SK-N-SH treated with all-trans-retinoic acid at 6 μM for 48 hours (cell line): ENCODE measurements around the gene TECR.
A peak's percentile ranks its signal among the peaks of the same experiment; 100 is the strongest.

Experiments
- ATAC-seq: fragments of 200-7000 bp; cut with Tn5 transposase; 3 replicates; pipeline ENCODE4 v1.9.1; 2020; ENCODE audit warnings: mild to moderate bottlenecking, moderate library complexity
- ARNTL ChIP-seq: fragments of 450-650 bp; formaldehyde crosslinking; IDR thresholded peaks from 2 replicates; pipeline ENCODE4 v1.5.0; 2020; ENCODE audit warnings: low read depth, mild to moderate bottlenecking, moderate library complexity, borderline replicate concordance
- BACH2 ChIP-seq: fragments of 250-450 bp; sonication (Bioruptor Pico); IDR thresholded peaks from 2 replicates; pipeline ENCODE4 v1.9.0; 2021; ENCODE audit warnings: mild to moderate bottlenecking, borderline replicate concordance
- CREB5 ChIP-seq: fragments of 250-450 bp; sonication (Bioruptor Pico); IDR thresholded peaks from 2 replicates; pipeline ENCODE4 v1.5.1; 2020; ENCODE audit warnings: low read depth, mild to moderate bottlenecking, moderate library complexity
- ESRRG ChIP-seq: fragments of 250-450 bp; sonication (Bioruptor Pico); IDR thresholded peaks from 2 replicates; pipeline ENCODE4 v1.6.1; 2021; ENCODE audit warnings: mild to moderate bottlenecking
- GLIS3 ChIP-seq: fragments of 250-450 bp; sonication (Bioruptor Pico); IDR thresholded peaks from 2 replicates; pipeline ENCODE4 v1.5.0; 2020; ENCODE audit warnings: mild to moderate bottlenecking, moderate library complexity
- ISL1 ChIP-seq: fragments of 250-450 bp; sonication (Bioruptor Pico); IDR thresholded peaks from 2 replicates; pipeline ENCODE4 v2.1.2; 2022; ENCODE audit warnings: mild to moderate bottlenecking, moderate library complexity
- RARB ChIP-seq: fragments of 250-450 bp; sonication (Bioruptor Pico); IDR thresholded peaks from 2 replicates; pipeline ENCODE4 v1.8.0; 2021; ENCODE audit warnings: mild to moderate bottlenecking, moderate library complexity
- TCF4 ChIP-seq: fragments of 250-450 bp; sonication (Bioruptor Pico); IDR thresholded peaks from 2 replicates; pipeline ENCODE4 v1.8.0; 2021; ENCODE audit warnings: mild to moderate bottlenecking, moderate library complexity, borderline replicate concordance
- TOX ChIP-seq: fragments of 250-450 bp; sonication (Bioruptor Pico); IDR thresholded peaks from 2 replicates; pipeline ENCODE4 v1.8.0; 2021; ENCODE audit warnings: mild to moderate bottlenecking, moderate library complexity, borderline replicate concordance
- ZC3H10 ChIP-seq: fragments of 250-450 bp; sonication (Bioruptor Pico); IDR thresholded peaks from 2 replicates; pipeline ENCODE4 v1.5.1; 2021; ENCODE audit warnings: mild to moderate bottlenecking, moderate library complexity
- ZFP3 ChIP-seq: fragments of 250-450 bp; sonication (Bioruptor Pico); IDR thresholded peaks from 2 replicates; pipeline ENCODE4 v1.5.0; 2020; ENCODE audit warnings: mild to moderate bottlenecking, moderate library complexity
- ZFP30 ChIP-seq: fragments of 450-650 bp; formaldehyde crosslinking; IDR thresholded peaks from 2 replicates; pipeline ENCODE4 v1.5.0; 2022; ENCODE audit warnings: mild to moderate bottlenecking, moderate library complexity
- ZNF565 ChIP-seq: fragments of 450-650 bp; formaldehyde crosslinking; conservative IDR thresholded peaks from 2 replicates; pipeline ENCODE4 v1.5.0; 2020; ENCODE audit warnings: low read depth, mild to moderate bottlenecking, moderate library complexity
- ZNF70 ChIP-seq: fragments of 450-650 bp; formaldehyde crosslinking; IDR thresholded peaks from 2 replicates; pipeline ENCODE4 v1.5.0; 2020; ENCODE audit warnings: mild to moderate bottlenecking, moderate library complexity
- ZNF8 ChIP-seq: fragments of 450-650 bp; formaldehyde crosslinking; IDR thresholded peaks from 2 replicates; pipeline ENCODE4 v1.5.0; 2020; ENCODE audit warnings: mild to moderate bottlenecking, moderate library complexity
- TF ChIP-seq, protein P1 (sequence below): fragments of 250-450 bp; sonication (Bioruptor Pico); IDR thresholded peaks from 2 replicates; pipeline ENCODE4 v1.8.0; 2021; ENCODE audit warnings: low read depth, mild to moderate bottlenecking, moderate library complexity, borderline replicate concordance
- TF ChIP-seq, protein P2 (sequence below): fragments of 250-450 bp; sonication (Bioruptor Pico); IDR thresholded peaks from 2 replicates; pipeline ENCODE4 v1.5.0; 2020; ENCODE audit warnings: mild to moderate bottlenecking, moderate library complexity
- TF ChIP-seq, protein P3 (sequence below): fragments of 250-450 bp; sonication (Bioruptor Pico); IDR thresholded peaks from 2 replicates; pipeline ENCODE4 v1.8.0; 2020; ENCODE audit warnings: mild to moderate bottlenecking, moderate library complexity, borderline replicate concordance

The TECR gene

GRCh38 chr19:14519245-14519859 lies 10.0 kb upstream of the TECR start (continued):
- TF ChIP-seq TOX (CRISPR knock-in tag) (no peak), ESRRG (no peak), RARB (CRISPR knock-in tag) (no peak), TCF4 (CRISPR knock-in tag) (no peak), ZC3H10 (CRISPR knock-in tag) (no peak), ZNF565 (CRISPR knock-in tag) (no peak), ZNF70 (CRISPR knock-in tag) (no peak), ISL1 (CRISPR knock-in tag) (no peak)
- TF ChIP-seq, protein P1, sequence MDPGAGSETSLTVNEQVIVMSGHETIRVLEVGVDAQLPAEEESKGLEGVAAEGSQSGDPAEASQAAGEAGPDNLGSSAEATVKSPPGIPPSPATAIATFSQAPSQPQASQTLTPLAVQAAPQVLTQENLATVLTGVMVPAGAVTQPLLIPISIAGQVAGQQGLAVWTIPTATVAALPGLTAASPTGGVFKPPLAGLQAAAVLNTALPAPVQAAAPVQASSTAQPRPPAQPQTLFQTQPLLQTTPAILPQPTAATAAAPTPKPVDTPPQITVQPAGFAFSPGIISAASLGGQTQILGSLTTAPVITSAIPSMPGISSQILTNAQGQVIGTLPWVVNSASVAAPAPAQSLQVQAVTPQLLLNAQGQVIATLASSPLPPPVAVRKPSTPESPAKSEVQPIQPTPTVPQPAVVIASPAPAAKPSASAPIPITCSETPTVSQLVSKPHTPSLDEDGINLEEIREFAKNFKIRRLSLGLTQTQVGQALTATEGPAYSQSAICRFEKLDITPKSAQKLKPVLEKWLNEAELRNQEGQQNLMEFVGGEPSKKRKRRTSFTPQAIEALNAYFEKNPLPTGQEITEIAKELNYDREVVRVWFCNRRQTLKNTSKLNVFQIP, result no peak

DNA sequence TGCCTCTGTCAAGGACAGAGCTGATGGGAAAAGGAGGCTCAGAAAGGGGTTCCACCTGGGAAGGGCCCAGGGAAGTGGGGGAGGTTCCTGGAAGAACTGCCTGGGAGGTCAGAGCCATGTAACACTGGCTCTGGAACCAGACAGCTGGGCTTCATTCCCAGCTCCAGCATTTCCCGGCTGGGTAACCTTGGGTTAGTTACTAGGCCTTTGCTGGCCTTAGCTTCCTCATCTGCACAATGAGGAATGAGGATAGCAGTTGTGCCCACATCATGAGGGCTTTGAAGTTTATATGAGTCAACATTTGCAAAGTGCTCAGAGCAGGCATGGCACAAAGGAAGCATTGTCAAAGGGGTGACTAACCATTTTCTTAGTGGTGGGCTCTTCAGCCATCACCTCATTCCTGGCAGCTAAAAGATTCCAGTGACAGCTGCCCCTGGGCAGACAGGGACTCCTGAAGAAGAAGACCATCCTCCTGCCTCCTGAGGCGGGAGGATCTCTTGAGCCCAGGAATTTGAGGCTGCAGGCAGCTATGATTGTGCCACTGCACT lies 9.5 kb upstream of the TECR start:
- ATAC-seq, result no peak; the same call in 1 of the 3 replicates

GRCh38 chr19:14520543-14520942 lies 8.9 kb upstream of the TECR start:
- TF ChIP-seq ZFP3 (CRISPR knock-in tag) (no peak), ZNF70 (CRISPR knock-in tag) (no peak), ZFP30 (no peak), ISL1 (CRISPR knock-in tag) (no peak), RARB (CRISPR knock-in tag) (no peak), BACH2 (CRISPR knock-in tag) (no peak), ZNF565 (CRISPR knock-in tag) (no peak), CREB5 (CRISPR knock-in tag) (no peak), ARNTL (CRISPR knock-in tag) (no peak), TOX (CRISPR knock-in tag) (no peak), ESRRG (no peak), ZNF8 (no peak), GLIS3 (CRISPR knock-in tag) (no peak)
- TF ChIP-seq, protein P2, sequence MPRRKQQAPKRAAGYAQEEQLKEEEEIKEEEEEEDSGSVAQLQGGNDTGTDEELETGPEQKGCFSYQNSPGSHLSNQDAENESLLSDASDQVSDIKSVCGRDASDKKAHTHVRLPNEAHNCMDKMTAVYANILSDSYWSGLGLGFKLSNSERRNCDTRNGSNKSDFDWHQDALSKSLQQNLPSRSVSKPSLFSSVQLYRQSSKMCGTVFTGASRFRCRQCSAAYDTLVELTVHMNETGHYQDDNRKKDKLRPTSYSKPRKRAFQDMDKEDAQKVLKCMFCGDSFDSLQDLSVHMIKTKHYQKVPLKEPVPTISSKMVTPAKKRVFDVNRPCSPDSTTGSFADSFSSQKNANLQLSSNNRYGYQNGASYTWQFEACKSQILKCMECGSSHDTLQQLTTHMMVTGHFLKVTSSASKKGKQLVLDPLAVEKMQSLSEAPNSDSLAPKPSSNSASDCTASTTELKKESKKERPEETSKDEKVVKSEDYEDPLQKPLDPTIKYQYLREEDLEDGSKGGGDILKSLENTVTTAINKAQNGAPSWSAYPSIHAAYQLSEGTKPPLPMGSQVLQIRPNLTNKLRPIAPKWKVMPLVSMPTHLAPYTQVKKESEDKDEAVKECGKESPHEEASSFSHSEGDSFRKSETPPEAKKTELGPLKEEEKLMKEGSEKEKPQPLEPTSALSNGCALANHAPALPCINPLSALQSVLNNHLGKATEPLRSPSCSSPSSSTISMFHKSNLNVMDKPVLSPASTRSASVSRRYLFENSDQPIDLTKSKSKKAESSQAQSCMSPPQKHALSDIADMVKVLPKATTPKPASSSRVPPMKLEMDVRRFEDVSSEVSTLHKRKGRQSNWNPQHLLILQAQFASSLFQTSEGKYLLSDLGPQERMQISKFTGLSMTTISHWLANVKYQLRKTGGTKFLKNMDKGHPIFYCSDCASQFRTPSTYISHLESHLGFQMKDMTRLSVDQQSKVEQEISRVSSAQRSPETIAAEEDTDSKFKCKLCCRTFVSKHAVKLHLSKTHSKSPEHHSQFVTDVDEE (CRISPR knock-in tag), result no peak
- TF ChIP-seq, protein P3, sequence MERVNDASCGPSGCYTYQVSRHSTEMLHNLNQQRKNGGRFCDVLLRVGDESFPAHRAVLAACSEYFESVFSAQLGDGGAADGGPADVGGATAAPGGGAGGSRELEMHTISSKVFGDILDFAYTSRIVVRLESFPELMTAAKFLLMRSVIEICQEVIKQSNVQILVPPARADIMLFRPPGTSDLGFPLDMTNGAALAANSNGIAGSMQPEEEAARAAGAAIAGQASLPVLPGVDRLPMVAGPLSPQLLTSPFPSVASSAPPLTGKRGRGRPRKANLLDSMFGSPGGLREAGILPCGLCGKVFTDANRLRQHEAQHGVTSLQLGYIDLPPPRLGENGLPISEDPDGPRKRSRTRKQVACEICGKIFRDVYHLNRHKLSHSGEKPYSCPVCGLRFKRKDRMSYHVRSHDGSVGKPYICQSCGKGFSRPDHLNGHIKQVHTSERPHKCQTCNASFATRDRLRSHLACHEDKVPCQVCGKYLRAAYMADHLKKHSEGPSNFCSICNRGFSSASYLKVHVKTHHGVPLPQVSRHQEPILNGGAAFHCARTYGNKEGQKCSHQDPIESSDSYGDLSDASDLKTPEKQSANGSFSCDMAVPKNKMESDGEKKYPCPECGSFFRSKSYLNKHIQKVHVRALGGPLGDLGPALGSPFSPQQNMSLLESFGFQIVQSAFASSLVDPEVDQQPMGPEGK (CRISPR knock-in tag), result no peak
- ATAC-seq, result no peak

More for the DNA sequence above, 9.5 kb upstream of the TECR start:
- TF ChIP-seq ZNF8 (no peak), ZFP30 (no peak), ZNF565 (CRISPR knock-in tag) (no peak), ISL1 (CRISPR knock-in tag) (peak; percentile 37), ZFP3 (CRISPR knock-in tag) (0 out of 2 replicates have a peak, but pooled peaks have one; percentile 15), CREB5 (CRISPR knock-in tag) (no peak), GLIS3 (CRISPR knock-in tag) (no peak)
